ENCODE data around the gene THSD7A. TPM values are rescaled to one million over a fixed set of nuclear protein-coding genes. Genes with fewer than 3 reads are reported as not detected.

The THSD7A gene
- total RNA-seq, 4 donors from 2014 or later = 3.9 to 12.3 (median 5.9) TPM

GRCh38 chr7:11848251-11848650, 16.3 kb upstream of the THSD7A start:
- no peak for TF ChIP-seq CTCF (IDR thresholded peaks at IDR 0.05)
- DNase-seq (ENCODE audit: low spot score) (no peak), ATAC-seq (ENCODE audit: low FRiP score) (no peak)

GRCh38 chr7:11847336-11847735, 15.3 kb upstream of the THSD7A start:
- TF ChIP-seq CTCF (IDR thresholded peaks at IDR 0.05) = no peak
- no peak for DNase-seq (ENCODE audit: low spot score)
- no peak for ATAC-seq (ENCODE audit: low FRiP score)

GRCh38 chr7:11846361-11846955, 14.5 kb upstream of the THSD7A start:
- ATAC-seq (ENCODE audit: low FRiP score) = no peak
- no peak for TF ChIP-seq CTCF (IDR thresholded peaks at IDR 0.05)
- DNase-seq (ENCODE audit: low spot score) = no peak

GRCh38 chr7:11843113-11843765, 11.2 kb upstream of the THSD7A start:
- TF ChIP-seq CTCF (IDR thresholded peaks at IDR 0.05) = no peak
- no peak for DNase-seq (ENCODE audit: low spot score)
- ATAC-seq (ENCODE audit: low FRiP score) = no peak

- DNase-seq (ENCODE audit: low spot score) (no peak), ATAC-seq (ENCODE audit: low FRiP score) (no peak)
- TF ChIP-seq CTCF (IDR thresholded peaks at IDR 0.05) = no peak
Observed at GRCh38 chr7:11841657-11842056, 9.7 kb upstream of the THSD7A start.

- no peak for DNase-seq (ENCODE audit: low spot score)
- TF ChIP-seq CTCF (IDR thresholded peaks at IDR 0.05) = no peak
- no peak for ATAC-seq (ENCODE audit: low FRiP score)
Observed at GRCh38 chr7:11835260-11835659, 3.3 kb upstream of the THSD7A start.

GRCh38 chr7:11833431-11833830, 1.4 kb upstream of the THSD7A start:
- DNase-seq (ENCODE audit: low spot score) = no peak
- ATAC-seq (ENCODE audit: low FRiP score) = no peak
- no peak for TF ChIP-seq CTCF (IDR thresholded peaks at IDR 0.05)
